Upper lobe of right lung (tissue), 1 donor: Measurements from ENCODE around the gene RTN4IP1. TPM values are rescaled to one million over a fixed set of nuclear protein-coding genes. Genes with fewer than 3 reads are reported as not detected.

Experiments
- ATAC-seq: fragments of 200-7000 bp; cut with Tn5 transposase; one replicate; pipeline ENCODE4 v1.9.1; 2020; ENCODE audit warnings: mild to moderate bottlenecking, moderate library complexity
- DNase-seq: peaks from one replicate; pipeline ENCODE4 v3.0.0-alpha.2; 2020
- H3K27ac ChIP-seq: fragments of 200-600 bp; one replicate; pipeline ENCODE4 v1.8.0; 2022
- H3K27me3 ChIP-seq: fragments of 200-600 bp; one replicate; pipeline ENCODE4 v1.8.0; 2022; ENCODE audit warnings: mild to moderate bottlenecking
- H3K36me3 ChIP-seq: fragments of 200-600 bp; one replicate; pipeline ENCODE4 v1.8.0; 2022
- H3K4me1 ChIP-seq: fragments of 200-600 bp; one replicate; pipeline ENCODE4 v1.8.0; 2022
- H3K4me3 ChIP-seq: fragments of 200-600 bp; one replicate; pipeline ENCODE4 v1.8.0; 2022; ENCODE audit warnings: mild to moderate bottlenecking
- H3K9me3 ChIP-seq: fragments of 200-600 bp; one replicate; pipeline ENCODE4 v1.8.0; 2022
- intact Hi-C: fragments of 100-400 bp; cut with DNase I; formaldehyde crosslinking; loops from one replicate; pipeline ENCODE4 v1.11.0; 2022
- total RNA-seq: library from RNA; stranded (reverse); fragmentation: NEBNext Ultra II Directional; extraction: Animal tissue kit (Norgen Biotek cat#: 25700); gene quantifications from one replicate; pipeline ENCODE4 v1.2.1, GENCODE V29; 2021
- TF ChIP-seq, protein P1 (sequence below): fragments of 200-600 bp; IDR thresholded peaks from one replicate; pipeline ENCODE4 v1.8.0; 2022; ENCODE audit warnings: antibody characterized with exemption
- donor health status: DM: no; HTN: yes; CAD: no; lungs with severe emphysema.

Gene RTN4IP1
- total RNA-seq, 1 donor from 2014 or later: 3.2 TPM

DNA sequence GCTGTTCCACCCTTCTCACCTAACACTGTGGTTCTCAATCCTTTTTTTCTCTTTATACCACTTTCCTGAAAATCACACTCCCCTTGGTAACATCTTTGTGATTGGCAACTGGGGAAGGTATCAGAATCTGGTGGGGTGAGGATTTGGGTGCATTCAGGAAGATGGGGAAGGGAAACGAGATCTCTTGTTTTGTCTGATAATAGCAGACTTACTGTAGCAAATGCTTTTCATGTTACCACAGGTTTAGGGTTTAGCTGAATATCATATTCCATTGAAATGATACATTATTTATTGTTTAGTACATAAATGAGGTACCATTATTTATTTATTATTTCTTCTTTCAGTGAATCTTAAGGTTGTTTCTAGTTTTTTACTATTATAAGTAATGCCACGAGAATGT, 100.8 kb downstream of the RTN4IP1 start:
- TF ChIP-seq, protein P1, sequence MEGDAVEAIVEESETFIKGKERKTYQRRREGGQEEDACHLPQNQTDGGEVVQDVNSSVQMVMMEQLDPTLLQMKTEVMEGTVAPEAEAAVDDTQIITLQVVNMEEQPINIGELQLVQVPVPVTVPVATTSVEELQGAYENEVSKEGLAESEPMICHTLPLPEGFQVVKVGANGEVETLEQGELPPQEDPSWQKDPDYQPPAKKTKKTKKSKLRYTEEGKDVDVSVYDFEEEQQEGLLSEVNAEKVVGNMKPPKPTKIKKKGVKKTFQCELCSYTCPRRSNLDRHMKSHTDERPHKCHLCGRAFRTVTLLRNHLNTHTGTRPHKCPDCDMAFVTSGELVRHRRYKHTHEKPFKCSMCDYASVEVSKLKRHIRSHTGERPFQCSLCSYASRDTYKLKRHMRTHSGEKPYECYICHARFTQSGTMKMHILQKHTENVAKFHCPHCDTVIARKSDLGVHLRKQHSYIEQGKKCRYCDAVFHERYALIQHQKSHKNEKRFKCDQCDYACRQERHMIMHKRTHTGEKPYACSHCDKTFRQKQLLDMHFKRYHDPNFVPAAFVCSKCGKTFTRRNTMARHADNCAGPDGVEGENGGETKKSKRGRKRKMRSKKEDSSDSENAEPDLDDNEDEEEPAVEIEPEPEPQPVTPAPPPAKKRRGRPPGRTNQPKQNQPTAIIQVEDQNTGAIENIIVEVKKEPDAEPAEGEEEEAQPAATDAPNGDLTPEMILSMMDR: no peak
- no peak for ATAC-seq
- H3K27ac ChIP-seq: no peak overlapping the region
- H3K9me3 ChIP-seq: no peaks in the 10 kb centered on the region
- H3K36me3 ChIP-seq: peaks cover 33% of the 10 kb centered on the region
- no peak for DNase-seq
- no peak overlapping the region for H3K4me3 ChIP-seq
- H3K27me3 ChIP-seq: no peaks in the 10 kb centered on the region
- peaks cover 19% of the 10 kb centered on the region for H3K4me1 ChIP-seq
- intact Hi-C loops: no loop called here

DNA sequence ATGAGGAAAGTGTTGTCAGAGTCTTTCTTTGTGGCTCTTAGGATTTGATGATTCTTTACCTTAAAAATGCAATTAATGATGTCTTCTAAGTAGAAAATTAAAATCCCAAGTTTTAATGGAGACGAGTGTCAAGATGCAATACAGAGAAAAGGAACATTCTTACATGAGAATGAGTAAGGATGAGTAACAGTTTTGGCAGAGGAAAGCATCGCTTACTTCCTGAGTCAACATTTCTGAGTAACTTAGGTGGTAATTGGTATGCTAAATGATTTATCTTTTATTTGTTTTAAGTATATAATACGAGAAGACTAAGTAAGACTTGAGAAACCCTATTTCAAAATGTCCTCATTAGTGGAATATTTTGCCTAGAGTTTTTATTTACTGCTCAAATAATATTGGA, 101.3 kb downstream of the RTN4IP1 start:
- Histone ChIP-seq H3K27me3 (no peaks in the 10 kb centered on the region), H3K4me1 (peaks cover 19% of the 10 kb centered on the region), H3K36me3 (peaks cover 33% of the 10 kb centered on the region), H3K9me3 (no peaks in the 10 kb centered on the region), H3K27ac (no peak overlapping the region), H3K4me3 (no peak overlapping the region)
- no peak for ATAC-seq
- intact Hi-C loops: no loop called here
- TF ChIP-seq, protein P1: no peak
- DNase-seq: no peak

DNA sequence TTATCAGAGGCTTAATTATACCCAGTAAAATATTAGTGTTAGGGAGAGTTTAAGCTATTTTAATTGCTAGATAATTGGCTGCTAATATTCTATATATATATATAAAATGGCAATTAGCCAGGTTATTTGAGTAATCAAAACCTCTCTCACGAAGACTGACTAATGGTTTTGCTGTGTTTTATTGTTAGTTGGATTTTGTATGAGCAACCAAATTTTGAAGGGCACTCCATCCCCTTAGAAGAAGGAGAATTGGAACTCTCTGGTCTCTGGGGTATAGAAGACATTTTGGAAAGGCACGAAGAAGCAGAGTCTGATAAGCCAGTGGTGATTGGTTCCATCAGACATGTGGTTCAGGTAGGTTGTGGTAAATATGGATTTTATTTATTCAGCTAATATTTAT, 102.2 kb downstream of the RTN4IP1 start:
- Histone ChIP-seq H3K36me3 (peaks cover 28% of the 10 kb centered on the region), H3K27ac (no peak overlapping the region), H3K9me3 (no peaks in the 10 kb centered on the region), H3K4me3 (no peak overlapping the region), H3K27me3 (no peaks in the 10 kb centered on the region), H3K4me1 (peaks cover 19% of the 10 kb centered on the region)
- DNase-seq (no peak), ATAC-seq (no peak)
- TF ChIP-seq, protein P1: no peak
- intact Hi-C loops: no loop called here

DNA sequence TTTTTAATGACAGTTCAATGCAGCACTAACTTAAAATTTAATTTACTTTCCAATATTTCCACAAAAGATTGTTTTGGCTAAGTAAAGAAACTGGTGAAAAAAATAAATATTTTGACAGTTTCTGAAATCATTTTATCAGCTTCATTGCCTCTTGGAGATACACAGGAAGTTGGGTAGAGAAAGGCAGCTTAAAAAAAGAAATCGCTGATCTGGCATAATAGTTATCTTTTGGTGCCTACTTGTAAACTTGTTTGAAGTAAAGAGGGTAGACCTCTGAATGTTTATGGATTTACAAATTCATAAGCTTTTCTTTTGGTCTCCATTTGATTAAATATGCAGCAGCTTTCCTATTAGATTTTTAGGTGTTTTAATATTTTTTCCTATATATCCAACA, 103.4 kb downstream of the RTN4IP1 start:
- H3K27ac ChIP-seq: no peak overlapping the region
- TF ChIP-seq, protein P1: no peak

DNA sequence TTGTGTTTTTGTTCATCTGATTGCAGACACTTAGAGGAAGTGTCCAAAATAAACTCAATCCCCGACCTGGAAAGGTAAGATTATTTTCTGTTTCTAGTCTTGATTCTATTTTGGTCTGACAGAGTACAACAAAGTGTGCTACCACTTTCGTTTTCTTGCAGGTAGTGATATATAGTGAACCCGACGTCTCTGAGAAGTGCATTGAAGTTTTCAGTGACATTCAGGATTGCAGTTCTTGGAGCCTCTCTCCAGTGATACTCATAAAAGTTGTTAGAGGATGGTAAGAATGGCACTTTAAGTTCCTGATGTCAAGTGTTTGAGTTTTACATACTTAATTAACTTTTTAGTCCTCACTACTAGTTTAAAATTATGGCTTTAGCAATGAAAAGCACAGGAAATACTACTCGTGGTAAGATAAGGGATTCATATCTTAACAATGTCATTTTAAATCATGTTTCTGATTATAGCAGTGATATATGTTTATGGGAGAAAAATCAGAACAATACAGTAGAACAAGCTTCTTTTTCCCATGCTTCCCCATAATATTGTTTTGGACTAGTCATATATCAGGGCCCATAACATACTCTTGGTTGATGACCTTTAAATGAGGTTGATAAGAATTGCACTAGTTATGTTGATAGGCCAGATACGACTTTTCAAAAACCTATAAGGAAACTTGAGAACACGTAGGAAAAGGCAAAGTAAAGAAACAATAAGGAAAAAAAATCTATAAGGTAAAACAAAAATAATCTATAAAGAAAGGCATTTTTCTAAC, 104.0 kb downstream of the RTN4IP1 start:
- peak; percentile 23 for ATAC-seq
- Histone ChIP-seq H3K9me3 (no peaks in the 10 kb centered on the region), H3K27ac (peak overlapping the region; percentile 33), H3K27me3 (no peaks in the 10 kb centered on the region), H3K4me1 (peaks cover 19% of the 10 kb centered on the region), H3K4me3 (peak overlapping the region; percentile 17), H3K36me3 (peaks cover 24% of the 10 kb centered on the region)
- TF ChIP-seq, protein P1: no peak
- intact Hi-C loops: no loop called here
- no peak for DNase-seq

More for the DNA sequence above, 103.4 kb downstream of the RTN4IP1 start:
- H3K9me3 ChIP-seq: no peaks in the 10 kb centered on the region
- H3K36me3 ChIP-seq: peaks cover 27% of the 10 kb centered on the region
- H3K27me3 ChIP-seq: no peaks in the 10 kb centered on the region
- intact Hi-C loops: no loop called here
- DNase-seq (no peak), ATAC-seq (no peak)
- H3K4me3 ChIP-seq: peak overlapping the region; percentile 17
- H3K4me1 ChIP-seq: peaks cover 19% of the 10 kb centered on the region
